ENCODE data around the gene ZSCAN31. TPM values are rescaled to one million over a fixed set of nuclear protein-coding genes. Genes with fewer than 3 reads are reported as not detected.

Gene ZSCAN31
- total and polyA plus RNA-seq, 2 of the 8 experiments (the other 6 are each of a cell fraction or from before 2014, with no cell fraction given) = 1.9 to 7.0 TPM

DNA sequence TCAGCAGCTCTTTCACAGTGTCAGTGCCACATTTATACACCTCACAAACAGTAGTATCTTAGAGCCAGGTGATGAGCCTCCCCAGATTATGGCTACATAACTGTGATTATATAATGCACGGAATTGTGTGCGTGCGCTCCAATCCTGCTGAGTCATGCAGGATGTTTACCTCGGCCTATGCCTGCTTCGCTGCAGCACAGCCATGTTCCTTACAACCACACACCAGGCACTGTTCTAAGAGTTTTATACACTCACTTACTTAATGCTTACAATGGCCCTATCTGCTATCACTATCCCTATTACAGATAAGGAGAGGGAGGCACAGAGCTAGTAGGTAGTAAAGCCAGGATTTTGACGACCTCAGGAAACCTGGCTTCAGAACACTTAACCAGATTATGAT, 21.1 kb upstream of the ZSCAN31 start:
- no peak overlapping the region for H3K4me3 ChIP-seq (ENCODE audit: extremely low read depth in 1 of 4, insufficient read depth in 2 of 4, low read depth in 3 of 4, low read length in 4 of 4)
- POLR2A ChIA-PET (ENCODE audit: partially characterized antibody) = interaction anchor here (0.7 to 3.7 kb wide), 3 partner anchors 22 to 228 kb away, joined by 3 to 36 read pairs (median 12); partner anchors contain the start of genes PGBD1 and ZSCAN31
- H2BK15ac ChIP-seq (ENCODE audit: low read length) = 0 out of 2 replicates have a peak overlapping the region, but pooled peaks have one; percentile 2
- no peak overlapping the region for H3K9ac ChIP-seq (replicated peaks in 1 of 4; ENCODE audit: extremely low read depth in 1 of 4, low read depth in 3 of 4, low read length in 3 of 4)
- no peak overlapping the region for H3K23ac ChIP-seq (ENCODE audit: insufficient read length)
- no peak overlapping the region for H2AFZ ChIP-seq (ENCODE audit: low read length)
- no peak overlapping the region for H3K56ac ChIP-seq (replicated peaks; ENCODE audit: insufficient read length, low read depth, low read length)
- H2BK5ac ChIP-seq (ENCODE audit: low read depth, low read length) = 0 out of 2 replicates have a peak overlapping the region, but pooled peaks have one; percentile 26
- no peak overlapping the region; a peak in 1 of 4 replicates for H3K4me2 ChIP-seq (ENCODE audit: insufficient read depth in 1 of 2, low read depth in 2 of 2, low read length in 2 of 2)
- peaks cover 0 to 2% (median 0%) of the 10 kb centered on the region in 4 experiments; a peak in 1 of 8 replicates for H3K36me3 ChIP-seq (ENCODE audit: control insufficient read depth in 2 of 4, insufficient read depth in 4 of 4, low read length in 3 of 4)
- H3K9me3 ChIP-seq (ENCODE audit: insufficient read depth in 2 of 2, low read depth in 1 of 2, low read length in 1 of 2) = peaks cover 0 to 3% of the 10 kb centered on the region in 2 experiments; a peak in 2 of 4 replicates
- CTCF ChIA-PET (ENCODE audit: partially characterized antibody) = interaction anchor here (0.7 to 4.2 kb wide), 18 partner anchors 7 to 535 kb away, joined by 3 to 34 read pairs (median 5); partner anchors contain the start of gene PGBD1
- 0 out of 2 replicates have a peak, but pooled peaks cover 3% of the 10 kb centered on the region for H3K23me2 ChIP-seq (ENCODE audit: low read depth, low read length)
- H3K4ac ChIP-seq (replicated peaks; ENCODE audit: insufficient read length, low read depth, low read length) = no peak overlapping the region
- H2AK5ac ChIP-seq (ENCODE audit: low read depth, low read length) = no peak overlapping the region
- H3K79me1 ChIP-seq (ENCODE audit: low read depth, low read length) = no peaks in the 10 kb centered on the region; the same call in 1 of the 2 replicates
- FAIRE-seq = no peak
- no peak overlapping the region; the same call in 1 of the 2 replicates for H4K8ac ChIP-seq (ENCODE audit: extremely low read depth, insufficient read depth, low read length)
- TF ChIP-seq MAFK (IDR thresholded peaks at IDR 0.05; ENCODE audit: low read depth, low read length) = peak; percentile 7; the same call in 1 of the 2 replicates
- no peak for TF ChIP-seq BCL11A (IDR thresholded peaks at IDR 0.05; ENCODE audit: low read depth in 2 of 2, low read length in 2 of 2)
- peaks cover 0 to 7% of the 10 kb centered on the region in 2 experiments for H4K20me1 ChIP-seq (replicated peaks in 1 of 2; ENCODE audit: control insufficient read depth in 1 of 2, insufficient read depth in 2 of 2, low read length in 2 of 2)
- H4K91ac ChIP-seq (replicated peaks; ENCODE audit: insufficient read length, low read length) = no peak overlapping the region
- peak overlapping the region; percentile 22 for H2BK120ac ChIP-seq (replicated peaks; ENCODE audit: low read depth, low read length)
- no peak overlapping the region for H3K27ac ChIP-seq (ENCODE audit: low read depth, low read length)
- H2BK12ac ChIP-seq (ENCODE audit: low read depth, low read length) = peak overlapping the region; percentile 18; the same call in 1 of the 2 replicates
- H3K27me3 ChIP-seq (replicated peaks in 1 of 4; ENCODE audit: control insufficient read depth in 3 of 4, extremely low read depth in 1 of 4, insufficient read depth in 3 of 4, low read length in 3 of 4) = no peaks in the 10 kb centered on the region
- H3K14ac ChIP-seq (ENCODE audit: insufficient read length) = no peak overlapping the region
- H2BK20ac ChIP-seq (ENCODE audit: low read length) = no peak overlapping the region
- DNase-seq (ENCODE audit: low read depth in 1 of 2, low spot score in 2 of 2) = no peak
- H3K4me1 ChIP-seq (replicated peaks in 1 of 4; ENCODE audit: control insufficient read depth in 3 of 4, insufficient read depth in 4 of 4, low read length in 3 of 4) = peaks cover 4 to 6% (median 4%) of the 10 kb centered on the region in 4 experiments; a peak in 4 of 7 replicates
- 90% methylated on average over 6 of the region's 6 CpGs; no CpG with 5 or more reads in 1 of the 2 experiments for WGBS, 2 experiments (ENCODE audit: extremely low coverage in 1 of 2, insufficient coverage in 1 of 2, insufficient read length in 1 of 2, insufficient replicate concordance in 2 of 2, low coverage in 1 of 2, low lambda C conversion rate in 2 of 2, missing lambda C conversion rate in 1 of 2)
- H3K79me2 ChIP-seq (ENCODE audit: control insufficient read depth in 1 of 2, insufficient read depth in 2 of 2, low read length in 2 of 2) = peaks cover 5 to 22% of the 10 kb centered on the region in 2 experiments; a peak in 2 of 4 replicates
- H4K5ac ChIP-seq (ENCODE audit: insufficient read length, low read depth, low read length) = no peak overlapping the region
- H3K18ac ChIP-seq (ENCODE audit: extremely low read depth, low read length) = no peak overlapping the region

Measured in H1 (cell line).